Osteoblast (primary cell): ENCODE measurements around the gene PNPLA8. TPM values are rescaled to one million over a fixed set of nuclear protein-coding genes. Genes with fewer than 3 reads are reported as not detected.

ENCODE experiments used
- DNase-seq: peaks from one replicate; pipeline ENCODE4 v3.0.0; 2011; ENCODE audit warnings: low spot score, mixed read lengths; ENCODE audit not compliant: insufficient read length; ENCODE audit errors: missing footprints
- H2AFZ ChIP-seq: 2 replicates; pipeline ENCODE4 v1.6.0; 2011; ENCODE audit warnings: mild to moderate bottlenecking, low read length
- H3K27ac ChIP-seq: 2 replicates; pipeline ENCODE4 v1.5.1; 2011; ENCODE audit warnings: mild to moderate bottlenecking, low read depth, low read length, moderate library complexity
- H3K27me3 ChIP-seq: 2 replicates; pipeline ENCODE4 v1.6.0; 2012; ENCODE audit warnings: mild to moderate bottlenecking, control low read depth, inconsistent platforms, low read length, moderate library complexity; ENCODE audit not compliant: insufficient read depth
- H3K36me3 ChIP-seq: 2 replicates; pipeline ENCODE4 v1.5.1; 2011; ENCODE audit warnings: mild to moderate bottlenecking, low read length, control low read depth, moderate library complexity; ENCODE audit not compliant: insufficient read depth
- H3K4me1 ChIP-seq: 2 replicates; pipeline ENCODE4 v1.5.1; 2011; ENCODE audit warnings: mild to moderate bottlenecking, low read length, control low read depth, moderate library complexity; ENCODE audit not compliant: insufficient read depth
- H3K4me2 ChIP-seq: 2 replicates; pipeline ENCODE4 v1.6.0; 2011; ENCODE audit warnings: mild to moderate bottlenecking, low read length; ENCODE audit not compliant: insufficient read depth
- H3K4me3 ChIP-seq: fragments of 200-600 bp; sonication (generic); 3 replicates; pipeline ENCODE4 v1.5.1; 2012; ENCODE audit warnings: mild to moderate bottlenecking, low read length, inconsistent platforms; ENCODE audit not compliant: insufficient read depth
- H3K79me2 ChIP-seq: 2 replicates; pipeline ENCODE4 v1.6.0; 2012; ENCODE audit warnings: mild to moderate bottlenecking, low read length, control low read depth, inconsistent platforms; ENCODE audit not compliant: insufficient read depth
- H3K9me3 ChIP-seq: 2 replicates; pipeline ENCODE4 v1.5.1; 2011; ENCODE audit warnings: low read depth, low read length, control low read depth
- H4K20me1 ChIP-seq: 2 replicates; pipeline ENCODE4 v1.6.0; 2012; ENCODE audit warnings: mild to moderate bottlenecking, low read length, control low read depth; ENCODE audit not compliant: insufficient read depth
- CTCF ChIP-seq: IDR thresholded peaks from 2 replicates; pipeline ENCODE4 v1.5.1; 2011; ENCODE audit warnings: mild to moderate bottlenecking, low read depth, low read length, moderate library complexity; ENCODE audit errors: extremely low read depth
- total RNA-seq: library from RNA; depleted of rRNA; stranded (reverse); fragments of >200 nt; gene quantifications from 2 replicates; pipeline ENCODE4 v1.2.3, GENCODE V29; 2012

The PNPLA8 gene
- total RNA-seq, 1 donor: 37.6 TPM

- peaks cover 40% of the 10 kb centered on the region for H3K27me3 ChIP-seq
Observed at GRCh38 chr7:108457871-108458270, 68.1 kb downstream of the PNPLA8 start.

GRCh38 chr7:108456845-108457540 lies 68.9 kb downstream of the PNPLA8 start:
- H3K4me2 ChIP-seq: peak overlapping the region; percentile 45
- no peaks in the 10 kb centered on the region for H3K36me3 ChIP-seq
- DNase-seq: peak; percentile 67
- H3K27me3 ChIP-seq: peaks cover 40% of the 10 kb centered on the region
- no peaks in the 10 kb centered on the region for H3K9me3 ChIP-seq
- no peak overlapping the region for H2AFZ ChIP-seq
- H3K27ac ChIP-seq: no peak overlapping the region
- H3K4me1 ChIP-seq: peaks cover 10% of the 10 kb centered on the region
- no peaks in the 10 kb centered on the region for H3K79me2 ChIP-seq
- no peak for TF ChIP-seq CTCF
- no peak overlapping the region for H3K4me3 ChIP-seq
- no peaks in the 10 kb centered on the region for H4K20me1 ChIP-seq

More at GRCh38 chr7:108457871-108458270, 68.1 kb downstream of the PNPLA8 start:
- Histone ChIP-seq H3K4me3 (no peak overlapping the region), H3K9me3 (no peaks in the 10 kb centered on the region), H2AFZ (no peak overlapping the region), H3K36me3 (no peaks in the 10 kb centered on the region), H3K27ac (no peak overlapping the region), H3K79me2 (no peaks in the 10 kb centered on the region), H3K4me1 (peaks cover 10% of the 10 kb centered on the region), H3K4me2 (no peak overlapping the region), H4K20me1 (no peaks in the 10 kb centered on the region)
- DNase-seq: peak; percentile 54
- TF ChIP-seq CTCF: no peak

- no peak for TF ChIP-seq CTCF
- no peaks in the 10 kb centered on the region for H3K36me3 ChIP-seq
- H3K79me2 ChIP-seq: no peaks in the 10 kb centered on the region
- peak within 1 kb of the TSS; percentile 86 for H2AFZ ChIP-seq
- H3K4me1 ChIP-seq: peaks cover 10% of the 10 kb centered on the region
- no peak within 1 kb of the TSS for H3K27ac ChIP-seq
- H3K9me3 ChIP-seq: no peaks in the 10 kb centered on the region
- H4K20me1 ChIP-seq: no peaks in the 10 kb centered on the region
- H3K4me2 ChIP-seq: peak within 1 kb of the TSS; percentile 71
- H3K4me3 ChIP-seq: peak within 1 kb of the TSS; percentile 72
- peaks cover 40% of the 10 kb centered on the region for H3K27me3 ChIP-seq
- peak; percentile 84 for DNase-seq
Observed at GRCh38 chr7:108455998-108456677, 69.8 kb downstream of the PNPLA8 start, which contains the start of gene NRCAM. NRCAM (minus strand) TSS chr7:108456436; CDS start chr7:108240064, 216,372 bp downstream.

GRCh38 chr7:108455551-108455997 lies 70.4 kb downstream of the PNPLA8 start:
- no peaks in the 10 kb centered on the region for H3K36me3 ChIP-seq
- no peaks in the 10 kb centered on the region for H3K9me3 ChIP-seq
- H3K27me3 ChIP-seq: peaks cover 40% of the 10 kb centered on the region
- no peak for TF ChIP-seq CTCF
- H3K4me1 ChIP-seq: peaks cover 9% of the 10 kb centered on the region
- H3K27ac ChIP-seq: no peak overlapping the region
- peak overlapping the region; percentile 52 for H2AFZ ChIP-seq
- no peaks in the 10 kb centered on the region for H3K79me2 ChIP-seq
- no peaks in the 10 kb centered on the region for H4K20me1 ChIP-seq
- DNase-seq: peak; percentile 89
- H3K4me3 ChIP-seq: peak overlapping the region; percentile 72
- peak overlapping the region; percentile 71 for H3K4me2 ChIP-seq
